BE2C (cell line): ENCODE results near the gene DSG4.

Source experiments
- DNase-seq: peaks from one replicate; pipeline ENCODE4 v3.0.0-alpha.2; 2020
- H3K27me3 ChIP-seq: fragments of 250-450 bp; sonication (Bioruptor Pico); 2 replicates; pipeline ENCODE4 v1.5.1; 2020; ENCODE audit warnings: mild to moderate bottlenecking
- H3K36me3 ChIP-seq: fragments of 250-450 bp; sonication (Bioruptor Pico); 2 replicates; pipeline ENCODE4 v1.5.1; 2020; ENCODE audit warnings: mild to moderate bottlenecking
- H3K4me1 ChIP-seq: fragments of 250-450 bp; sonication (Bioruptor Pico); 2 replicates; pipeline ENCODE4 v1.5.1; 2020
- H3K4me3 ChIP-seq: 2 replicates; pipeline ENCODE4 v1.5.1; 2011; ENCODE audit warnings: low read depth, low read length
- H3K9me3 ChIP-seq: fragments of 250-450 bp; sonication (Bioruptor Pico); 2 replicates; pipeline ENCODE4 v1.5.1; 2020
- TF ChIP-seq, protein P1 (sequence below): IDR thresholded peaks from 2 replicates; pipeline ENCODE4 v1.5.1; 2012; ENCODE audit warnings: mild to moderate bottlenecking, low read depth, low read length

The DSG4 gene

DNA sequence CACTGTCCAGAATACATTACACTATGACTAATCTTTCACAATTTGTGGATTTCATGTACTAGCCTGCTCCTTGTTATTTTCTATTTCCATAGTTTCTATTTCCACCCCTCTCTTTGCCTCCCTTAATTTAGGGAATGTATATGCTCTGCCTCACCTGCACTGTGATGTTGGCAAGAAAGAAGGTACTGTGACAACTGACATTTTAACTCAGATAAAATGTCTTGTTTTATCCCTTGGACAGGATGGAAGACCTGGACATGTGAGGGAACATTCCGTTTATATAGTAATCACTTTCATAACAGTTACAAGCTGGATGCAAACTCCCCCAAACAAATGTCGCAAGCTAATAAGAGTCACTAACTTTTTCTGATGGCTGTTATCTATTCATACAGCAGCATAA lies 49.4 kb downstream of the DSG4 start:
- TF ChIP-seq, protein P1, sequence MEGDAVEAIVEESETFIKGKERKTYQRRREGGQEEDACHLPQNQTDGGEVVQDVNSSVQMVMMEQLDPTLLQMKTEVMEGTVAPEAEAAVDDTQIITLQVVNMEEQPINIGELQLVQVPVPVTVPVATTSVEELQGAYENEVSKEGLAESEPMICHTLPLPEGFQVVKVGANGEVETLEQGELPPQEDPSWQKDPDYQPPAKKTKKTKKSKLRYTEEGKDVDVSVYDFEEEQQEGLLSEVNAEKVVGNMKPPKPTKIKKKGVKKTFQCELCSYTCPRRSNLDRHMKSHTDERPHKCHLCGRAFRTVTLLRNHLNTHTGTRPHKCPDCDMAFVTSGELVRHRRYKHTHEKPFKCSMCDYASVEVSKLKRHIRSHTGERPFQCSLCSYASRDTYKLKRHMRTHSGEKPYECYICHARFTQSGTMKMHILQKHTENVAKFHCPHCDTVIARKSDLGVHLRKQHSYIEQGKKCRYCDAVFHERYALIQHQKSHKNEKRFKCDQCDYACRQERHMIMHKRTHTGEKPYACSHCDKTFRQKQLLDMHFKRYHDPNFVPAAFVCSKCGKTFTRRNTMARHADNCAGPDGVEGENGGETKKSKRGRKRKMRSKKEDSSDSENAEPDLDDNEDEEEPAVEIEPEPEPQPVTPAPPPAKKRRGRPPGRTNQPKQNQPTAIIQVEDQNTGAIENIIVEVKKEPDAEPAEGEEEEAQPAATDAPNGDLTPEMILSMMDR: no peak
- Histone ChIP-seq H3K9me3 (no peaks in the 10 kb centered on the region), H3K36me3 (no peaks in the 10 kb centered on the region), H3K4me1 (no peaks in the 10 kb centered on the region), H3K27me3 (no peaks in the 10 kb centered on the region), H3K4me3 (no peak overlapping the region)
- no peak for DNase-seq

DNA sequence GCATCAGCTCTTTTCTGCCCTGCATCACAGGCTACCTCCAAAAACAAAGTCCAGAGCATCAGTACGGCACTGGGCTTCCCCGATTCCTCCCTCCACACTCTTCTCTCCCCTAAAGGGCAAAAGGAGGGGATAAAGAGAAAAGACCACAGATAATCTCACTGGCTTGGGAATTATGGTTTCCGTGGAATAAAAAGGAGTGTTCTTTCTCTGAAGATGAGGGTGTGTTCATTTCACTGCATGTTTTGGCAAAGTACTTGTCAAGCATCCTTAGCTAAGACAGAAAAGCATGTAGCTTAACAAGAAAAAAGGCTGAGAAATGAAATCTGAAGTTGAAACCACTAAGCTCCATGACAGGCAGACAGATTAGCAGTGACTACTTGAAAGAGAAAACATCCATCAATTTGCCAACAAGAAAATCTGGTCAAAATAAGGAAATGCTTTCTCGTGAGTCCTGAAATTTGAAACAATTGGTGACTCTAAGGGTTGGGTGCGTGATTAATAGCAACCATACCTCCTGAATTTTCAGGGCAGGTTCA lies 50.4 kb downstream of the DSG4 start:
- H3K36me3 ChIP-seq: no peaks in the 10 kb centered on the region
- no peak overlapping the region for H3K4me3 ChIP-seq
- no peaks in the 10 kb centered on the region for H3K9me3 ChIP-seq
- TF ChIP-seq, protein P1: no peak
- H3K27me3 ChIP-seq: no peaks in the 10 kb centered on the region
- no peak for DNase-seq
- no peaks in the 10 kb centered on the region for H3K4me1 ChIP-seq

DNA sequence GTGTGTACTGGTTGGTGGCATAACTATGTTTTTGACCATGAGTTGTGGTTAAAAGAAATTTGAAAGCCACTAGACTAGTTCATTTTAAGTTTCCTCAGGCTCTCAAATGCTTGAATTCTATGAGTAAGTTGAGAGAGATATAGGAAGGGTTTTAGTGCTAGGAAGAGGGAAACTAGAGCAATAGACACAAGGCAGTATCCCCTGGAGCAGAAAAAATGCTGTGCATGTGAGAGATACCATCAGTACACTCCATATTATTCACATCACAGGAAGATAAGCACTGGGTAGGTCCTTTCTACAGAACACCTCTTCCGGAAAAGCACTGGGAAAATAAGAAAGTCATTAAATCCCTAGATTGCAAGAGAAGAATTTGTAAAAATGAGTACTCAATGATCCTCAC lies 51.6 kb downstream of the DSG4 start:
- H3K36me3 ChIP-seq: no peaks in the 10 kb centered on the region
- DNase-seq: no peak
- H3K27me3 ChIP-seq: no peaks in the 10 kb centered on the region
- H3K9me3 ChIP-seq: no peaks in the 10 kb centered on the region
- H3K4me3 ChIP-seq: no peak overlapping the region
- TF ChIP-seq, protein P1: no peak
- H3K4me1 ChIP-seq: no peaks in the 10 kb centered on the region

DNA sequence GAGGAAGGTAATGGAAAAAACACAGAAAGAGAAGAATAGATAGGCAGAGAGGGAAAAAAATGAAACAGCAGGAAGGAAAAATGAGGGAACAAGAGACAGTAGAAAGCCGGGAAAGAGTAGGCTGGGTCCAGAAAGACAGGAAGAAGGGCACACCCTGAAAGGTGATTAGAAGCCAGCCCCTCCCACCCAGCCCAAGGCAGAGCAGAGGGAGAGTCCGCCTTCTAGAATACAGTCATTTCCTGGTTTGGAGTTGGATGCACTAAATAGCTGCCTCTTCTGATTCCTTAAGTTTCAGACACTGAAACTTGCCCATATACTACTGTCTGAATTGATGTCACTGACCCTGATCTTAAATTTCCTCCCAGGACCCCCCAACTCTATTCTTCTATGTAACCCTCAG lies 53.0 kb downstream of the DSG4 start:
- no peak for DNase-seq
- TF ChIP-seq, protein P1: no peak
- Histone ChIP-seq H3K36me3 (no peaks in the 10 kb centered on the region), H3K9me3 (no peaks in the 10 kb centered on the region), H3K4me1 (no peaks in the 10 kb centered on the region), H3K27me3 (no peaks in the 10 kb centered on the region), H3K4me3 (no peak overlapping the region)

DNA sequence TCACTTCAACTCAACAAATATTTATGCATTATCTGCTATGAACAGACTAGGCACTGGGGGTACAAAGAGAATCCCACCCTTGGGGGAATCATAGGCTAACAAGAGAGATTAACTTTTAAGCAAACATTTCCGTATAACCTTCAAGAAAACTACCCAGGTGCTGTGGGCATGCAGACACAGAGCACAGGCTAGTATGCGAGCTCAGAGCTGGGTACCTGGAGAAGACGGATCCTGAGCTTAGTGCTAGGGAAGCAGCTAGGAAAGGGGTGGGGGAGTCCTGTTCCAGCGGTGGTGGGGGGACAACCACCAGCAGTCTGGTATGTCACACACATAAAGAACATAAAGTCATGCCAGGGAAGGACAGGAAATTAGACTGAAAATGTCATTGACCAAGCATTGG lies 53.5 kb downstream of the DSG4 start:
- no peaks in the 10 kb centered on the region for H3K9me3 ChIP-seq
- DNase-seq: no peak
- no peak overlapping the region for H3K4me3 ChIP-seq
- no peaks in the 10 kb centered on the region for H3K36me3 ChIP-seq
- no peaks in the 10 kb centered on the region for H3K27me3 ChIP-seq
- TF ChIP-seq, protein P1: no peak
- H3K4me1 ChIP-seq: no peaks in the 10 kb centered on the region

DNA sequence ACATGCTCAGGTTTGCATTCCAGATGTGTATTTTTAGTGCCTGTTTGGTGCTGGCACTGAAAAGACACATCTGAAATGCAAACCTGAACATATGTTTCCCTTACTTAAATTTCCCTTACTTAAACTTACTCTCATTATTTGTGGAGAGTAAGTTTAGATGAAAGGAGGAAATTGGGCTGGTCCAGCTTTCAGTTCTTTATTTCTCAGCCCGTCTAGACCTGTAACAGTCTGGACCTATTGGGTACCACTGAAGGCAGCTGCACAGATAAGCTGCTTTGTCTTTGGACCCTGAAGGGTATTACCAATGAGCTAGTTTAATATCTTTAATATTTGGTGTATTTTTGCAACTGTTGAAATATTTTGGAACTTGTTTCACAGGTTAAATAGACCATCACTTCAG lies 54.0 kb downstream of the DSG4 start:
- TF ChIP-seq, protein P1: no peak
- DNase-seq: no peak
- H3K4me3 ChIP-seq: no peak overlapping the region
- no peaks in the 10 kb centered on the region for H3K9me3 ChIP-seq
- no peaks in the 10 kb centered on the region for H3K36me3 ChIP-seq
- no peaks in the 10 kb centered on the region for H3K4me1 ChIP-seq
- H3K27me3 ChIP-seq: no peaks in the 10 kb centered on the region
